ENCODE measurements around the gene TMUB2. TPM values are rescaled to one million over a fixed set of nuclear protein-coding genes. Genes with fewer than 3 reads are reported as not detected.
"Not testable (repeated sequence)": the region's sequence is repeated elsewhere in the genome, so short reads cannot be mapped to it uniquely, and the experiment has no call there.

The TMUB2 gene
- total RNA-seq, 4 donors from 2014 or later = 7.4 to 41.8 (median 32.6) TPM

DNA sequence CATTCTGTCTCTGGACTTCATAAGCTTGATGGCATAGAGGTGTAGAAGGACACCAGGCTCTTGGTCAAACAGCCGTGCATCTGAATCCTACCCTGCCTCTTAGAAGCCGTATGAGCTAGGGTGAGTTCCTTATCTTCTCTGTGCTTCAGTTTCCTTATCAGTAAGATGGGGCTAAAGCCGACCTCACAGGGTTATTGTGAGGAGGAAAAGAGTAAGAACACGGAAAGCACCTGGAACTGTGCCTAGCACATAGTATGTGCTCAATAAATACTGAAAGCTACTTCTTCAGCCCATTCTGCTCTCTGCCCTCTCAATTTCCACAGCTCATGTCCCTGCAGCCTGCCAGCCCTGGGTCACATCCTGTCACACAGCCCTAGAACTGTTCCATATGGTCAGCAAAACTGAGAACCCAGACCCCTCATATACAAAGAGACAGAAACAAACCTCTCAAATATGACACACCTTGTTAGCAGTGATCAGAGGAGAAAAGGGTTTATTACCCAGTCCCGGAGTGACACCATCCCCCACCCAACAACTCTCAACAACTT, 49.7 kb downstream of the TMUB2 start:
- intact Hi-C loops (cut with DNase I; ENCODE audit: low total_unique reads) = no loop called here
- Histone ChIP-seq H3K27me3 (no peaks in the 10 kb centered on the region), H3K36me3 (no peaks in the 10 kb centered on the region), H3K4me3 (no peak overlapping the region), H3K27ac (no peak overlapping the region), H3K9me3 (no peaks in the 10 kb centered on the region), H3K4me1 (no peaks in the 10 kb centered on the region)
- no peak for DNase-seq
- TF ChIP-seq, protein P1, sequence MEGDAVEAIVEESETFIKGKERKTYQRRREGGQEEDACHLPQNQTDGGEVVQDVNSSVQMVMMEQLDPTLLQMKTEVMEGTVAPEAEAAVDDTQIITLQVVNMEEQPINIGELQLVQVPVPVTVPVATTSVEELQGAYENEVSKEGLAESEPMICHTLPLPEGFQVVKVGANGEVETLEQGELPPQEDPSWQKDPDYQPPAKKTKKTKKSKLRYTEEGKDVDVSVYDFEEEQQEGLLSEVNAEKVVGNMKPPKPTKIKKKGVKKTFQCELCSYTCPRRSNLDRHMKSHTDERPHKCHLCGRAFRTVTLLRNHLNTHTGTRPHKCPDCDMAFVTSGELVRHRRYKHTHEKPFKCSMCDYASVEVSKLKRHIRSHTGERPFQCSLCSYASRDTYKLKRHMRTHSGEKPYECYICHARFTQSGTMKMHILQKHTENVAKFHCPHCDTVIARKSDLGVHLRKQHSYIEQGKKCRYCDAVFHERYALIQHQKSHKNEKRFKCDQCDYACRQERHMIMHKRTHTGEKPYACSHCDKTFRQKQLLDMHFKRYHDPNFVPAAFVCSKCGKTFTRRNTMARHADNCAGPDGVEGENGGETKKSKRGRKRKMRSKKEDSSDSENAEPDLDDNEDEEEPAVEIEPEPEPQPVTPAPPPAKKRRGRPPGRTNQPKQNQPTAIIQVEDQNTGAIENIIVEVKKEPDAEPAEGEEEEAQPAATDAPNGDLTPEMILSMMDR (IDR thresholded peaks at IDR 0.05) = no peak
- TF ChIP-seq POLR2A (IDR thresholded peaks at IDR 0.05) = no peak

GRCh38 chr17:44237886-44238285, 51.1 kb downstream of the TMUB2 start:
- H3K4me1 ChIP-seq; DNase-seq; intact Hi-C loops (cut with DNase I; ENCODE audit: low total_unique reads); H3K9me3 ChIP-seq; H3K4me3 ChIP-seq; H3K27ac ChIP-seq; H3K27me3 ChIP-seq; H3K36me3 ChIP-seq: not testable (repeated sequence)

GRCh38 chr17:44241106-44241624, 54.4 kb downstream of the TMUB2 start:
- Histone ChIP-seq H3K9me3 (no peaks in the 10 kb centered on the region), H3K36me3 (no peaks in the 10 kb centered on the region), H3K27me3 (no peaks in the 10 kb centered on the region), H3K27ac (no peak overlapping the region), H3K4me1 (no peaks in the 10 kb centered on the region), H3K4me3 (no peak overlapping the region)
- TF ChIP-seq, protein P1 (IDR thresholded peaks at IDR 0.05) = no peak
- TF ChIP-seq POLR2A (IDR thresholded peaks at IDR 0.05) = no peak
- DNase-seq = no peak
- intact Hi-C loops (cut with DNase I; ENCODE audit: low total_unique reads) = no loop called here

Small RNA genes lying within 50 kb of the gene (microRNA-seq; reads per million reads assigned to microRNA genes)
- not detected for gene MIR6782 (ENCODE audit: borderline microRNAs expressed, borderline replicate concordance)

Small RNA genes lying within 50 kb of the gene (small RNA-seq; reads per million reads assigned to genes)
- gene MIR6782 = not detected

Other genes with a start within 250 kb of the TMUB2 start
- gene PPY, start 244.5 kb upstream of the TMUB2 start, total RNA-seq = not detected
- not detected for gene PYY, start 233.0 kb upstream of the TMUB2 start, total RNA-seq
- gene NAGS, start 182.3 kb upstream of the TMUB2 start, total RNA-seq = 1 to 10 TPM; 1.3 to 9.7 (median 2.6) TPM
- 10 to 100 TPM in 3 of 4 donors, 1 to 10 TPM in 1; 1.5 to 76.1 (median 49.8) TPM for gene TMEM101, start 172.0 kb upstream of the TMUB2 start, total RNA-seq
- 10 to 100 TPM; 24.5 to 49.8 (median 37.1) TPM for gene LSM12, start 120.3 kb upstream of the TMUB2 start, total RNA-seq
- 10 to 100 TPM; 12.4 to 66.3 (median 33.8) TPM for gene G6PC3, start 116.2 kb upstream of the TMUB2 start, total RNA-seq
- gene HDAC5, start 63.3 kb upstream of the TMUB2 start, total RNA-seq = 10 to 100 TPM; 35.9 to 74.1 (median 58.0) TPM
- gene HROB, start 45.0 kb upstream of the TMUB2 start, total RNA-seq = 1 to 10 TPM in 2 of 4 donors, not detected in 2; 1.6 to 2.4 TPM
- 1 to 10 TPM in 2 of 4 donors, under 1 TPM in 1, not detected in 1; 0.14 to 2.3 (median 1.3) TPM for gene ASB16, start 16.3 kb upstream of the TMUB2 start, total RNA-seq
- gene ATXN7L3, start 12.9 kb downstream of the TMUB2 start, total RNA-seq = 10 to 100 TPM in 3 of 4 donors, 1 to 10 TPM in 1; 4.6 to 98.4 (median 36.2) TPM
- gene UBTF, start 32.7 kb downstream of the TMUB2 start, total RNA-seq = 100 to 1,000 TPM in 1 of 4 donors, 10 to 100 TPM in 3; 17.4 to 124 (median 72.9) TPM
- gene SLC4A1, start 81.2 kb downstream of the TMUB2 start, total RNA-seq = 1 to 10 TPM in 1 of 4 donors, not detected in 3; 8.4 TPM
- gene RUNDC3A, start 121.6 kb downstream of the TMUB2 start, total RNA-seq = under 1 TPM in 1 of 4 donors, not detected in 3; 0.69 TPM
- 10 to 100 TPM; 41.9 to 77.6 (median 50.7) TPM for gene SLC25A39, start 137.9 kb downstream of the TMUB2 start, total RNA-seq
- gene GRN, start 158.3 kb downstream of the TMUB2 start, total RNA-seq = 100 to 1,000 TPM; 101 to 178 (median 120) TPM
- 10 to 100 TPM in 3 of 4 donors, under 1 TPM in 1; 0.77 to 32.1 (median 14.2) TPM for gene FAM171A2, start 176.9 kb downstream of the TMUB2 start, total RNA-seq
- 1 to 10 TPM in 2 of 4 donors, not detected in 2; 7.4 to 7.7 TPM for gene ITGA2B, start 202.7 kb downstream of the TMUB2 start, total RNA-seq